Fibroblast of pulmonary artery (primary cell): ENCODE data around the gene BLVRA.

Experiments used
- DNase-seq: peaks from one replicate; pipeline ENCODE4 v3.0.0-alpha.2; 2010; ENCODE audit warnings: low read depth
- H3K4me3 ChIP-seq: replicated peaks from 2 replicates; pipeline ENCODE4 v1.5.1; 2011; ENCODE audit warnings: low read depth, mild to moderate bottlenecking, control low read depth, low read length, moderate library complexity
- CTCF ChIP-seq: IDR thresholded peaks from 2 replicates; pipeline ENCODE4 v1.5.1; 2011; ENCODE audit warnings: mild to moderate bottlenecking, control low read depth, low read length, inconsistent platforms; ENCODE audit errors: missing control alignments

The BLVRA gene

GRCh38 chr7:43851805-43852204 lies 93.3 kb downstream of the BLVRA start:
- no peak for TF ChIP-seq CTCF
- no peak for DNase-seq
- no peak overlapping the region for H3K4me3 ChIP-seq

- H3K4me3 ChIP-seq: no peak overlapping the region
- no peak for TF ChIP-seq CTCF
- no peak for DNase-seq
These were observed 96.7 kb downstream of the BLVRA start for GRCh38 chr7:43855176-43855575.

GRCh38 chr7:43856316-43856715 lies 97.8 kb downstream of the BLVRA start:
- TF ChIP-seq CTCF: no peak

More at GRCh38 chr7:43856316-43856715, 97.8 kb downstream of the BLVRA start:
- H3K4me3 ChIP-seq: no peak overlapping the region
- no peak for DNase-seq
